Fibroblast of villous mesenchyme (primary cell): ENCODE measurements around the gene SERPINB13. TPM values are rescaled to one million over a fixed set of nuclear protein-coding genes. Genes with fewer than 3 reads are reported as not detected.
"Not testable (repeated sequence)": the region's sequence is repeated elsewhere in the genome, so short reads cannot be mapped to it uniquely, and the experiment has no call there.

Experiments
- DNase-seq: peaks from one replicate; pipeline ENCODE4 v3.0.0-alpha.2; 2010; ENCODE audit warnings: low read depth
- H3K4me3 ChIP-seq: 2 replicates; pipeline ENCODE4 v1.5.1; 2011; ENCODE audit warnings: low read depth, mild to moderate bottlenecking, low read length
- total RNA-seq: library from RNA; depleted of rRNA; stranded (reverse); fragments of >200 nt; gene quantifications from 2 replicates; pipeline ENCODE4 v1.2.3, GENCODE V29; 2012
- TF ChIP-seq, protein P1 (sequence below): IDR thresholded peaks from 2 replicates; pipeline ENCODE4 v1.5.1; 2012; ENCODE audit warnings: low read depth, mild to moderate bottlenecking, low read length; ENCODE audit not compliant: insufficient read depth

SERPINB13 gene
- total RNA-seq, 1 donor: not detected

GRCh38 chr18:63617049-63617914, 30.1 kb downstream of the SERPINB13 start:
- TF ChIP-seq, protein P1, sequence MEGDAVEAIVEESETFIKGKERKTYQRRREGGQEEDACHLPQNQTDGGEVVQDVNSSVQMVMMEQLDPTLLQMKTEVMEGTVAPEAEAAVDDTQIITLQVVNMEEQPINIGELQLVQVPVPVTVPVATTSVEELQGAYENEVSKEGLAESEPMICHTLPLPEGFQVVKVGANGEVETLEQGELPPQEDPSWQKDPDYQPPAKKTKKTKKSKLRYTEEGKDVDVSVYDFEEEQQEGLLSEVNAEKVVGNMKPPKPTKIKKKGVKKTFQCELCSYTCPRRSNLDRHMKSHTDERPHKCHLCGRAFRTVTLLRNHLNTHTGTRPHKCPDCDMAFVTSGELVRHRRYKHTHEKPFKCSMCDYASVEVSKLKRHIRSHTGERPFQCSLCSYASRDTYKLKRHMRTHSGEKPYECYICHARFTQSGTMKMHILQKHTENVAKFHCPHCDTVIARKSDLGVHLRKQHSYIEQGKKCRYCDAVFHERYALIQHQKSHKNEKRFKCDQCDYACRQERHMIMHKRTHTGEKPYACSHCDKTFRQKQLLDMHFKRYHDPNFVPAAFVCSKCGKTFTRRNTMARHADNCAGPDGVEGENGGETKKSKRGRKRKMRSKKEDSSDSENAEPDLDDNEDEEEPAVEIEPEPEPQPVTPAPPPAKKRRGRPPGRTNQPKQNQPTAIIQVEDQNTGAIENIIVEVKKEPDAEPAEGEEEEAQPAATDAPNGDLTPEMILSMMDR: no peak
- no peak for DNase-seq
- H3K4me3 ChIP-seq: no peak overlapping the region

DNA sequence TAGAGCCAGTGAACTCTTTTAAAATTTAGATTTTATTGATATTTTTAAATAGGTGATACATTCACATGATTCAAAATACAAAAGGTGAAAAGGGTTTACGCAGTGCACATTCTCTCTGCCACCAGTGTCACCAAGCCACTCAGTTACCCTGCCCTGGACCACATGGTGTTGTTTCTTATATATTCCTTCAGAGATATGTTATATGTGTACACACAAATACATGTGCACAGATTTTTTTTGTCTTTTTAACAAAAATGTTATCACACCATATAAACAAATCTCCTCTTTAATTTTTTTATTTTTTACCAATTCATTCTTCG, 30.7 kb downstream of the SERPINB13 start:
- TF ChIP-seq, protein P1: no peak
- no peak for DNase-seq
- no peak overlapping the region for H3K4me3 ChIP-seq

DNA sequence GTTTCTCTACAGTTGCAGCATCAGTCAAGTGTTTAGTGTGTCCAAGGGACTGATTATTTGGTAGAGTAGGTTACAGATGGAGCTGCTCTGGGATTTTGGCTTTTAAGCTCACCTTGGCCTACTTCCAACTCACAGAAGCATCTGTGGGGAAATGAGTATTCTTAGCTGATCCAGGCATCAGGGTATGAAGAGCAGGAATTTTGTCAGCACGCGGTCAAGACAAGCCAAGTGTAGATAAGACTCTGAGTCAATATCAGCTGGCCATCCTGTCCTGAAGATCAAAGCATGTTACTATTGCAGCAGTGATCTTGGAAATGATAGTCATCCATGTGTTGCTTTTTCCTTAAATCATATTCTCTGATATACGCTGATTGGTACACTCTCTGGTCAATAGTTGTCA, 32.5 kb downstream of the SERPINB13 start:
- H3K4me3 ChIP-seq: no peak overlapping the region
- no peak for DNase-seq
- TF ChIP-seq, protein P1: no peak

DNA sequence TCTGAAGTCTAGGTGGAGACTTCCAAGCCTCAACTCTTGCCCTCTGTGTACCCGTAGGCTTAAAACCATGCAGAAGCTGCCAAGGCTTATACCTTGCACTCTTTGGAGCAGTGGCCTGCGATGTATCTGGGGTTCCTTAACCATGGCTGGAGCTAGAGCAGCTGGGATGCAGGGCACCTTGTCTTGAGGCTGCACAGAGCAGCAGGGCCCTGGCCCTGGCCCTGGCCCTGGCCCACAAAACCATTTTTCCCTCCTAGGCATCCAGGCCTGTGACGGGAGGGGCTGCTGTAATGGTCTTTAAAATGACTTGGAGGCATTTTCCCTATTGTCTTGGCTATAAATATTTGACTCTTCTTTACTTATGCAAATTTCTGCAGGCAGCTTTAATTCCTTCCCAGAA, 37.7 kb downstream of the SERPINB13 start:
- DNase-seq: no peak
- TF ChIP-seq, protein P1: no peak
- no peak overlapping the region for H3K4me3 ChIP-seq

GRCh38 chr18:63626431-63626830, 39.3 kb downstream of the SERPINB13 start:
- no peak for DNase-seq
- TF ChIP-seq, protein P1: no peak
- no peak overlapping the region for H3K4me3 ChIP-seq

DNA sequence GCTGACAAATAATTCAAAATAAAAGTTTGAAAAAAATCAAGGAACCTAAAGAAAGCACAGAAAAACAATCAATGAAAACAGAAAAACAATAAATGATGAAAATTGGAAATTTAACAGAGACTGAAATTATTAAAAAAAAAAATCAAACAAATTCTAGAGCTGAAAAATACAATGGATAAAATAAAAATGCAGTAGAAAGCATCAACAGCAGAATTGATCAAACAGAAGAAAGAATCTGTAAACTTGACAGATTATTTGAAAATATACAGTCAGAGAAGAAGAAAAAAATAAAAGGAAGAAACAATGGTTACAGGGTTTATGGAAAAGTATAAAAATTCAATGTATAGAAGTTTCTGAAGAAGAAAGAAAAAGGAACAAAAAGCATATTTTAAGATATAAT, 40.7 kb downstream of the SERPINB13 start:
- TF ChIP-seq, protein P1: no peak
- no peak for DNase-seq
- no peak overlapping the region for H3K4me3 ChIP-seq

DNA sequence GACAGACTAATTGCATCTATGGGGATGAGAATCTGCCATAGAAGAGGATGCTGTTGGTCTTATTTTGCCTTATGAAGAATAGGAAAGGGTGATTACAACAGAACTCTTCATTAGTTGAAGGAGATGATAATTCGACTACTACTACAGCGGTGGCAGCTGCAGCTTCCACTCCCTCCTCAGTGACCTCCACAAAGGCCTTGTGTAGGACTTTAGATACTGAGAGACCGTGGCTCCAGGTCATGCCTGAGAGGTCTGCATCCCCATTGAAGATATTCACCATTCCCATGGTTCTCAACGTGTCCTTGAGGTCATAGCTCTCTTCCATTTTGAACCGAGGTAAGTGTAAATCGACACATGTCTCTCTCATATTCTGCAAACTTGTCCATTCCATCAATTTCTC, 50.6 kb downstream of the SERPINB13 start:
- TF ChIP-seq, protein P1: no peak

DNA sequence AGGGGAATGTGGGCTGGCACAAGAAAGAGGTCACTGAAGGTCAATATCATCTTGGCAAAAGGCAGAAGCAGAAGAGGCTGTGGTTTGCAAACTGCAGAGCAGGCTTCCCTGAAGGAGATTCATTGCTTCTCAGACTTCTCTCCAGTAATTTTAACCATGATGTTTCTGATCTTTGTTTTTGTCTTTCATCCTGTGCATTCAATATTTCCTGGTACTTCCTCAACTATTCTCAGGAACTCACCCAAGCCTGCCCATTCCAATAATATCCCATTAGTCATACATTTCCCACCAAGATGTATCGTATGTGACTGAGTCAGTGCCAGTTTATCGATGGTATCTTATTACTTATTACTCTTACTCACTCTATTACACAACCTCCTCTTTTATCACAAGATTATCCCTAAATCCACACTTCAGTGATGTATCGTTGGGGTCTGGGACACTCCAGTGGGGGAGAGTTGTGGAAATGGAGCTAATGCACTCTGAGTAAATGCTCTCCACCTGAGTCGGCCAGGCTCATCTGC, 54.1 kb downstream of the SERPINB13 start:
- DNase-seq, H3K4me3 ChIP-seq: not testable (repeated sequence)

More for the DNA sequence above, 50.6 kb downstream of the SERPINB13 start:
- no peak overlapping the region for H3K4me3 ChIP-seq
- DNase-seq: no peak

DNA sequence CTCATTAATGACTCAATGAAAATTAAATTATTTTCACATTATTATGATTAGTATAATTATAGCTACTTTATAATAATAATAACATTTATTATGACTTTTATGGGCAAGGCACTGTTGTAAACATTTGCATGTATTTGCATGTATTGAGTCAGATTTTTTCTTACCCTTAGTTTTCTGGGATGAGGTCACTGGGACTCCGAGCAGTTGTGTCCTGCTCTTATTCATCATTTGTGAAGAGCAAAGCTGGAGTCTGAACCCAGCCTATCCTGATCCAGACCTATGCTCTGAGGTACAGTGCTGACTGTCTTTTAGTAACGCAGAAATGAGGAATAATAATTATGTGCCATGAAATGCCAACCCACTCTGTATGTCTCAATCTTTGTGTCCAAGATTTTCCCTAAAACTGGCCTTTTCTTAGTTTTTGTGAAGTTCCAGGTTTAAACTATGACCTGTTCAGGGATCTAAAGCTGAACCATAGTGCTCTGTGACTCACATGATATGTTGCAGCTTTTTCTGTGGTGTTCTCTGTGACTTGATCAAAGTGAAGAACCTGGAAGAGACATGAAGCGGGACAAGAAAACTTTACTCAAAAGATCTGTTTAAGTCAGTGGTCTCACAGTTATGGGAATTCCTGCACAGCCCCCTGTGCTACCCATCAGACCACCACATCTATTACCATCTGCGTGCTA, 55.7 kb downstream of the SERPINB13 start:
- H3K4me3 ChIP-seq, DNase-seq: not testable (repeated sequence)
